MM.1S (cell line): ENCODE measurements around the gene RNLS.

Source experiments
- DNase-seq: peaks from one replicate; pipeline ENCODE4 v3.0.0-alpha.2; 2015
- H2AFZ ChIP-seq: fragments of 300-600 bp; sonication (generic); 2 replicates; pipeline ENCODE4 v1.6.0; 2016; ENCODE audit warnings: antibody characterized with exemption, low read length
- H3F3A ChIP-seq: fragments of 300-600 bp; sonication (generic); 2 replicates; pipeline ENCODE4 v1.6.1; 2016; ENCODE audit warnings: mild to moderate bottlenecking, antibody characterized with exemption, low read length, moderate library complexity, mixed read lengths; ENCODE audit not compliant: insufficient read depth
- H3K27ac ChIP-seq: fragments of 300-600 bp; sonication (generic); 2 replicates; pipeline ENCODE4 v1.5.1; 2016; ENCODE audit warnings: mild to moderate bottlenecking, low read length
- H3K27me3 ChIP-seq: fragments of 300-600 bp; sonication (generic); replicated peaks from 2 replicates; pipeline ENCODE4 v1.6.0; 2016; ENCODE audit warnings: low read length; ENCODE audit not compliant: insufficient read depth
- H3K36me3 ChIP-seq: fragments of 300-600 bp; sonication (generic); replicated peaks from 2 replicates; pipeline ENCODE4 v1.6.1; 2016; ENCODE audit warnings: mild to moderate bottlenecking, low read length, mixed read lengths; ENCODE audit not compliant: insufficient read depth
- H3K4me1 ChIP-seq: fragments of 300-600 bp; sonication (generic); 2 replicates; pipeline ENCODE4 v1.6.1; 2016; ENCODE audit warnings: low read length, mixed read lengths
- H3K4me2 ChIP-seq: fragments of 300-600 bp; sonication (generic); 2 replicates; pipeline ENCODE4 v1.6.0; 2016; ENCODE audit warnings: low read depth, low read length
- H3K4me3 ChIP-seq: fragments of 300-600 bp; sonication (generic); 2 replicates; pipeline ENCODE4 v1.5.1; 2016; ENCODE audit warnings: low read length, mixed read lengths
- H3K79me2 ChIP-seq: fragments of 300-600 bp; sonication (generic); 2 replicates; pipeline ENCODE4 v1.6.1; 2016; ENCODE audit warnings: mixed run types, low read length, mixed read lengths
- H3K9ac ChIP-seq: fragments of 300-600 bp; sonication (generic); 2 replicates; pipeline ENCODE4 v1.6.1; 2016; ENCODE audit warnings: low read length, mixed read lengths
- H3K9me2 ChIP-seq: fragments of 300-600 bp; sonication (generic); replicated peaks from 2 replicates; pipeline ENCODE4 v1.6.1; 2016; ENCODE audit warnings: mild to moderate bottlenecking, low read length, mixed read lengths; ENCODE audit not compliant: insufficient read depth
- H3K9me3 ChIP-seq: fragments of 300-600 bp; sonication (generic); replicated peaks from 2 replicates; pipeline ENCODE4 v1.6.1; 2016; ENCODE audit warnings: mild to moderate bottlenecking, low read length, mixed read lengths; ENCODE audit not compliant: insufficient read depth
- H4K20me1 ChIP-seq: fragments of 300-600 bp; sonication (generic); 2 replicates; pipeline ENCODE4 v1.6.1; 2016; ENCODE audit warnings: mild to moderate bottlenecking, low read length, moderate library complexity, mixed read lengths; ENCODE audit not compliant: insufficient read depth
- EZH2 ChIP-seq: fragments of 300-600 bp; sonication (generic); optimal IDR thresholded peaks from 2 replicates; pipeline ENCODE3; 2017; ENCODE audit warnings: low read depth, mild to moderate bottlenecking, antibody characterized with exemption, low read length, mixed read lengths
- EZH2phosphoT487 ChIP-seq: fragments of 300-600 bp; sonication (generic); IDR thresholded peaks from 2 replicates; pipeline ENCODE4 v1.6.1; 2018; ENCODE audit warnings: antibody characterized with exemption, low read length
- TF ChIP-seq, protein P1 (sequence below): fragments of 300-600 bp; sonication (generic); IDR thresholded peaks from 2 replicates; pipeline ENCODE4 v1.5.1; 2016; ENCODE audit warnings: antibody characterized with exemption, low read length, mixed read lengths

Gene RNLS

DNA sequence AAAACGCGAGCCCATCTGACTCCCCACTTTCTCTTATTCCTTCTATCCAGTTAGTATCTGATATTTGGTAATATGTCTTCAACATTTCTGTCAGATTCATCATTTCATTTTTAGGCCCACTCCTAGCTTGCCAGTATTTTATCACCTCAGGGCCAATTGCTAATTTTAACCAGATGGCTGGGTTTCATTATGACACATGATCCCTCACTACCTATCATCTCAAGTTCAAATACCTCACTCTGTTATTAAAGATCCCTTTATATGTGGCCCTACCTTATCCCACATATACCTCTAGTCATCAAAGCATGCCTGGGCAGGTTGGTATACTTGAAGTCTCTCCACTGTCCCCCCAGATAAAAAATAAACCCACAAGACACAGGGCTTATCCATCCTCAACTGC, 104.9 kb downstream of the RNLS start:
- TF ChIP-seq EZH2, result no peak
- TF ChIP-seq, protein P1, sequence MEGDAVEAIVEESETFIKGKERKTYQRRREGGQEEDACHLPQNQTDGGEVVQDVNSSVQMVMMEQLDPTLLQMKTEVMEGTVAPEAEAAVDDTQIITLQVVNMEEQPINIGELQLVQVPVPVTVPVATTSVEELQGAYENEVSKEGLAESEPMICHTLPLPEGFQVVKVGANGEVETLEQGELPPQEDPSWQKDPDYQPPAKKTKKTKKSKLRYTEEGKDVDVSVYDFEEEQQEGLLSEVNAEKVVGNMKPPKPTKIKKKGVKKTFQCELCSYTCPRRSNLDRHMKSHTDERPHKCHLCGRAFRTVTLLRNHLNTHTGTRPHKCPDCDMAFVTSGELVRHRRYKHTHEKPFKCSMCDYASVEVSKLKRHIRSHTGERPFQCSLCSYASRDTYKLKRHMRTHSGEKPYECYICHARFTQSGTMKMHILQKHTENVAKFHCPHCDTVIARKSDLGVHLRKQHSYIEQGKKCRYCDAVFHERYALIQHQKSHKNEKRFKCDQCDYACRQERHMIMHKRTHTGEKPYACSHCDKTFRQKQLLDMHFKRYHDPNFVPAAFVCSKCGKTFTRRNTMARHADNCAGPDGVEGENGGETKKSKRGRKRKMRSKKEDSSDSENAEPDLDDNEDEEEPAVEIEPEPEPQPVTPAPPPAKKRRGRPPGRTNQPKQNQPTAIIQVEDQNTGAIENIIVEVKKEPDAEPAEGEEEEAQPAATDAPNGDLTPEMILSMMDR, result no peak
- Histone ChIP-seq H3K4me3 (no peak overlapping the region), H3K79me2 (no peaks in the 10 kb centered on the region), H3F3A (no peaks in the 10 kb centered on the region), H3K4me2 (no peak overlapping the region), H3K27me3 (no peaks in the 10 kb centered on the region), H3K27ac (no peak overlapping the region), H3K9ac (no peak overlapping the region), H4K20me1 (no peaks in the 10 kb centered on the region), H3K36me3 (no peaks in the 10 kb centered on the region), H3K9me2 (no peaks in the 10 kb centered on the region), H3K4me1 (no peaks in the 10 kb centered on the region), H3K9me3 (no peaks in the 10 kb centered on the region), H2AFZ (no peak overlapping the region)
- no peak for DNase-seq

DNA sequence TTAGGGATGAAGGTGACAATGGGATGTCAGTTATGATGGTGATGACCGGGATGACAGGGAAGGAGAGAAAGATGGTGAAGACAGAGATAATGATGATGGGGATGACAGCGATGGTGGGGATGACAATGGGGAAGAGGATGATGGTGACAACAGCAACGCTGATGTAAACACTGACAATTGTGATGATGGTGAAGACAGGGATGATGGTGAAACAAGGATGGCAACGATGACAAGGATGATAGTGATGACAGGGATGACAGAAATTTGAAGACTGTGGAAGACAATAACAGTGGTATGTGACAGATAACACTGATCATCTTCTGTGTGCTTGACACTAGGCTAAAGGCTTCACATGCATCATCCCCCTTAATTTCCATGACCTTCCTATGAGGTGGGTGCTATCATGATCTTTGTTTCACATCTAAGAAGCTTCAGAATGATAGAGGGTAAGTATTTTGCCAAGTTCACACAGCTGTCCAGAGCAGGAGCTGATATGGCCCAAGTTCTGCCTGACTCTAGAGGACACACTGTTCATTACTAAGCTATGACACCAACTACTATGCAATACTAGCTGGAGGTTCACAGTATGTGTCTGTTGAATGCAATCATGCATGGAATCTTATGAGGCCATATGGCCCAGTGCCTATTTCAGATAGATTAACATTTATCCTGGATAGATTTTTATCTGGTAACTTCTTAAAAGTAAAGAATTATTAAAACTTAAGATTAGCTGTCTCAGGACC, 105.6 kb downstream of the RNLS start:
- no peak for DNase-seq
- Histone ChIP-seq H3K36me3 (no peaks in the 10 kb centered on the region), H3K9me3 (no peaks in the 10 kb centered on the region), H3K4me3 (no peak overlapping the region), H3K4me2 (no peak overlapping the region), H4K20me1 (no peaks in the 10 kb centered on the region), H3K4me1 (no peaks in the 10 kb centered on the region), H2AFZ (no peak overlapping the region), H3F3A (no peaks in the 10 kb centered on the region), H3K27ac (no peak overlapping the region), H3K9me2 (no peaks in the 10 kb centered on the region), H3K9ac (no peak overlapping the region), H3K27me3 (no peaks in the 10 kb centered on the region), H3K79me2 (no peaks in the 10 kb centered on the region)
- TF ChIP-seq EZH2, result no peak
- TF ChIP-seq, protein P1, result no peak
- no peak for TF ChIP-seq EZH2phosphoT487

DNA sequence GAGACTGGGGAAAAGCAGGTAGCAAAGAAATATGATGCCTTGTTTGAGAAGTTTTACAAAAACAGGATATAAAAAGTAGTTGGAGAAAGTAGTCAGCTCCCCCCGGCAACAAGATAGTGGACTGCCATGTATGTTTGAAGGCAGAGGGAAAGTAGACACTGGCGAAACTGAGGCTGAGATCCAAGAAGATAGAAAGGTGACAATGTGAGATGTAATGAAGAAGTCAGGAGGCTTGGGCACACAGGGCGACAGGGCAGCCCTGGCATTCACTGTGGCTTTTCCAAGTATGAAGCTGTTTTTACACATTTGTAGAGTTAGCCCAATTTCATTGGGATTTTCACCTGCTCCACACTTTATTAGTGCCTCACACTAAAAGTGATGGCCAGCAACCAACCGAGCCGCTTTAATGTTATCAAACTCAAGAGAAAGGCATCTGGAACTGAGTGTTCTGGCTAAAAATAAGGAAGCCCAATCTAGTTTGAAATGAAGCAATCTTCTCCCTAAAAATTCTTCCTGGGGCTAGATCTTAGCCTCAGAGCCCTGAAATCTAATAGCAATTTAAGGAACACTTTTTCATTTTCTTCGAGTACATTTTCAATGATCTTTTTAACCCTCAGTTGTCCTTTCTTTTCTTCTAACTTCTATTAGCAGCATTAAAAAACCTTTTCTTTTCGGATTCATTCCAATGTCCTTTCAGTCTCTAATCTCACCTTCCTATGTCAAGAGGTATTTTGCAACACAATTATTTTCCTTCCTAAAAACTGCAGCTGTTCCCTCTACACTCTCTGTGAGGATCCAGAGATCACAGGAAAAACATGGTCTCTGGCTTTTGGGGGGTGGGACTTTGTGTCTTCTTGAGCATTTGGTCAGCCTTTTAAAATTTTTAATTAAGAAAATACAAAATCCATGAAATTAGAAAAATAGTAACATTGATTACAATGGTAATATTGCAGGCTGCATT, 108.0 kb downstream of the RNLS start:
- Histone ChIP-seq H3K79me2 (no peaks in the 10 kb centered on the region), H3K9me2 (no peaks in the 10 kb centered on the region), H3F3A (no peaks in the 10 kb centered on the region), H3K36me3 (no peaks in the 10 kb centered on the region), H3K4me2 (no peak overlapping the region), H3K4me3 (no peak overlapping the region), H3K27me3 (no peaks in the 10 kb centered on the region), H4K20me1 (no peaks in the 10 kb centered on the region), H3K9me3 (no peaks in the 10 kb centered on the region), H3K27ac (no peak overlapping the region), H3K9ac (no peak overlapping the region), H2AFZ (no peak overlapping the region), H3K4me1 (no peaks in the 10 kb centered on the region)
- DNase-seq, result no peak
- TF ChIP-seq, protein P1, result no peak
- TF ChIP-seq EZH2phosphoT487 (no peak), EZH2 (no peak)
